Breast epithelium (tissue), 3 donors: ENCODE data around the gene UNC93B1.

ENCODE experiments used
- POLR2A ChIP-seq: fragments of 450-650 bp; IDR thresholded peaks from one replicate; pipeline ENCODE4 v1.6.1; 2016; ENCODE audit warnings: antibody characterized with exemption, mild to moderate bottlenecking, moderate library complexity
- POLR2AphosphoS5 ChIP-seq, 3 donors: sonication (generic); formaldehyde crosslinking; IDR thresholded peaks; one replicate each; pipeline ENCODE4 v1.6.1; 2017; ENCODE audit warnings: antibody characterized with exemption in 3 of 3
- TF ChIP-seq, protein P1 (sequence below), 3 donors: fragments of 450-650 bp; IDR thresholded peaks; one replicate each; pipeline ENCODE4 v1.5.1; 2016 to 2017; ENCODE audit warnings: antibody characterized with exemption in 3 of 3, mild to moderate bottlenecking in 3 of 3, moderate library complexity in 3 of 3

DNA sequence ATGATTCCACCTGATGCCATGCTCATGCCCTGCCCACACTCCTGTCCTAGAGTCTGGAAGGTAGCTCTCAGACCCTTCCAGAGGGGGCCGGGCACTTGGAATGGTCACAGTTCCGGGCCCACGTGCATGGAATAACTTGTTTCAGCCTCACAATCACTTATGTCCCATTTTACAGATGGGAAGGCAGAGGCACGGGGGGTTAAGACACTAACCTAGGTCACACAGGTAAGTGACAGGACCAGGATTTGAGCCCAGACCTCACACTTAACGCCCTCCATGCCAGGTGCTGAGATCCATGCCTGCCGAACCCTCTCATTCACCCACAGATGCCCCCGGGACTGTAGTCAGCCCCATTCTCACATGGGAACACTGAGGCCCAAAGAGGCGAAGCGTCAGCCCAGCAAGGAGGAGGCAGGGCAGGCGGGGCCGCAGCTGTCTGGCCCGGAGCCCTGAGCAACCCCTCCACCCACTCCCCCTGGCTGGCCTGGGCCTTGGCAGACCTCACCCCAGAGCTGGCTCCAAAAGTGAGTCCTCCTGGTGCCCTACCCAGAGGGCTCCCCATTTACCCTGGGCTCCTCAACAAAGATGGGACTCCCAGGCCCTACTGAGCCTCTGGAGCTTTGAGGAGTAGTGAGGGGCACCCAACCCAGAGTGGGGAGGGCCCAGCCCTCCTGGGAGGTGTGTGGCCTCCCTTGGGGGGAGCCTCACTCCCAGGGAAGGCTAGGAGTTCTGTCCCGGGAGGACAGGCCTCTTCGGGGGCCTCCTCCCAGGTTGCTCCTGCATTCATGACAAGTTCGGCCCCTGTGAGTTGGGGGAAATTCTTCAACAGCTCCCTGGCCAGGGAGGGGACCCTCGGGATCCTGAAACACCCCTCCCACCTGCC lies 3.8 kb upstream of the UNC93B1 start:
- TF ChIP-seq, protein P1, sequence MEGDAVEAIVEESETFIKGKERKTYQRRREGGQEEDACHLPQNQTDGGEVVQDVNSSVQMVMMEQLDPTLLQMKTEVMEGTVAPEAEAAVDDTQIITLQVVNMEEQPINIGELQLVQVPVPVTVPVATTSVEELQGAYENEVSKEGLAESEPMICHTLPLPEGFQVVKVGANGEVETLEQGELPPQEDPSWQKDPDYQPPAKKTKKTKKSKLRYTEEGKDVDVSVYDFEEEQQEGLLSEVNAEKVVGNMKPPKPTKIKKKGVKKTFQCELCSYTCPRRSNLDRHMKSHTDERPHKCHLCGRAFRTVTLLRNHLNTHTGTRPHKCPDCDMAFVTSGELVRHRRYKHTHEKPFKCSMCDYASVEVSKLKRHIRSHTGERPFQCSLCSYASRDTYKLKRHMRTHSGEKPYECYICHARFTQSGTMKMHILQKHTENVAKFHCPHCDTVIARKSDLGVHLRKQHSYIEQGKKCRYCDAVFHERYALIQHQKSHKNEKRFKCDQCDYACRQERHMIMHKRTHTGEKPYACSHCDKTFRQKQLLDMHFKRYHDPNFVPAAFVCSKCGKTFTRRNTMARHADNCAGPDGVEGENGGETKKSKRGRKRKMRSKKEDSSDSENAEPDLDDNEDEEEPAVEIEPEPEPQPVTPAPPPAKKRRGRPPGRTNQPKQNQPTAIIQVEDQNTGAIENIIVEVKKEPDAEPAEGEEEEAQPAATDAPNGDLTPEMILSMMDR (IDR thresholded peaks at IDR 0.05): no peak
- TF ChIP-seq POLR2A (no peak), POLR2AphosphoS5 (IDR thresholded peaks at IDR 0.05) (no peak)
